ENCODE measurements around the gene SNX7.

Gene SNX7

GRCh38 chr1:98677288-98677687 lies 15.8 kb downstream of the SNX7 start:
- CTCF ChIA-PET = no interaction called here
- H3K9me3 Mint-ChIP-seq = no peaks in the 10 kb centered on the region

GRCh38 chr1:98681812-98682211 lies 20.3 kb downstream of the SNX7 start:
- no peak overlapping the region for H3K27ac Mint-ChIP-seq
- CTCF ChIA-PET = no interaction called here
- H3K4me3 Mint-ChIP-seq = no peak overlapping the region

More at GRCh38 chr1:98677288-98677687, 15.8 kb downstream of the SNX7 start:
- Mint-ChIP-seq H3K4me1 (no peaks in the 10 kb centered on the region), H3K27ac (no peak overlapping the region), H3K27me3 (no peaks in the 10 kb centered on the region), H3K36me3 (no peaks in the 10 kb centered on the region), H3K4me3 (no peak overlapping the region)
- DNase-seq = no peak

GRCh38 chr1:98688110-98688739 lies 26.7 kb downstream of the SNX7 start:
- no peak for DNase-seq
- Mint-ChIP-seq H3K4me3 (no peak overlapping the region), H3K27ac (no peak overlapping the region), H3K9me3 (no peaks in the 10 kb centered on the region), H3K36me3 (no peaks in the 10 kb centered on the region), H3K4me1 (no peaks in the 10 kb centered on the region), H3K27me3 (no peaks in the 10 kb centered on the region)
- CTCF ChIA-PET = no interaction called here

More at GRCh38 chr1:98681812-98682211, 20.3 kb downstream of the SNX7 start:
- Mint-ChIP-seq H3K4me1 (no peaks in the 10 kb centered on the region), H3K9me3 (no peaks in the 10 kb centered on the region), H3K36me3 (no peaks in the 10 kb centered on the region), H3K27me3 (no peaks in the 10 kb centered on the region)
- DNase-seq = no peak

GRCh38 chr1:98690576-98690975 lies 29.1 kb downstream of the SNX7 start:
- Mint-ChIP-seq H3K4me3 (no peak overlapping the region), H3K4me1 (no peaks in the 10 kb centered on the region), H3K36me3 (no peaks in the 10 kb centered on the region), H3K27ac (no peak overlapping the region), H3K9me3 (no peaks in the 10 kb centered on the region), H3K27me3 (no peaks in the 10 kb centered on the region)
- DNase-seq = no peak
- CTCF ChIA-PET = no interaction called here

GRCh38 chr1:98692482-98692881 lies 31.0 kb downstream of the SNX7 start:
- Mint-ChIP-seq H3K4me3 (no peak overlapping the region), H3K9me3 (no peaks in the 10 kb centered on the region), H3K4me1 (no peaks in the 10 kb centered on the region), H3K27me3 (no peaks in the 10 kb centered on the region), H3K27ac (no peak overlapping the region), H3K36me3 (no peaks in the 10 kb centered on the region)
- no peak for DNase-seq
- CTCF ChIA-PET = no interaction called here

GRCh38 chr1:98693385-98693784 lies 31.9 kb downstream of the SNX7 start:
- Mint-ChIP-seq H3K4me1 (no peaks in the 10 kb centered on the region), H3K4me3 (no peak overlapping the region), H3K27me3 (no peaks in the 10 kb centered on the region), H3K9me3 (no peaks in the 10 kb centered on the region), H3K36me3 (no peaks in the 10 kb centered on the region), H3K27ac (no peak overlapping the region)
- DNase-seq = no peak
- CTCF ChIA-PET = no interaction called here

GRCh38 chr1:98696077-98696476 lies 34.6 kb downstream of the SNX7 start:
- no peak overlapping the region for H3K4me3 Mint-ChIP-seq
- H3K27me3 Mint-ChIP-seq = no peaks in the 10 kb centered on the region
- H3K4me1 Mint-ChIP-seq = no peaks in the 10 kb centered on the region
- no peaks in the 10 kb centered on the region for H3K36me3 Mint-ChIP-seq
- DNase-seq = no peak
- CTCF ChIA-PET = no interaction called here
- H3K9me3 Mint-ChIP-seq = no peaks in the 10 kb centered on the region
- no peak overlapping the region for H3K27ac Mint-ChIP-seq

GRCh38 chr1:98697781-98698180 lies 36.3 kb downstream of the SNX7 start:
- Mint-ChIP-seq H3K4me3 (no peak overlapping the region), H3K4me1 (no peaks in the 10 kb centered on the region), H3K9me3 (no peaks in the 10 kb centered on the region), H3K27me3 (no peaks in the 10 kb centered on the region), H3K27ac (no peak overlapping the region), H3K36me3 (no peaks in the 10 kb centered on the region)
- no peak for DNase-seq
- CTCF ChIA-PET = no interaction called here

- Mint-ChIP-seq H3K4me1 (no peaks in the 10 kb centered on the region), H3K4me3 (no peak overlapping the region), H3K36me3 (no peaks in the 10 kb centered on the region), H3K9me3 (no peaks in the 10 kb centered on the region), H3K27me3 (no peaks in the 10 kb centered on the region), H3K27ac (no peak overlapping the region)
- CTCF ChIA-PET = no interaction called here
- no peak for DNase-seq
Measured at GRCh38 chr1:98698625-98699024, 37.1 kb downstream of the SNX7 start.

- H3K36me3 Mint-ChIP-seq = no peaks in the 10 kb centered on the region
- no peaks in the 10 kb centered on the region for H3K9me3 Mint-ChIP-seq
- no peak overlapping the region for H3K27ac Mint-ChIP-seq
- H3K4me1 Mint-ChIP-seq = no peaks in the 10 kb centered on the region
- no peak for DNase-seq
- H3K27me3 Mint-ChIP-seq = no peaks in the 10 kb centered on the region
- no peak overlapping the region for H3K4me3 Mint-ChIP-seq
- CTCF ChIA-PET = interaction anchor here (0.6 kb wide), 1 partner anchor 148 kb away, joined by 3 read pairs; no protein-coding TSS in a partner anchor
Measured at GRCh38 chr1:98700228-98700627, 38.7 kb downstream of the SNX7 start.

- no peaks in the 10 kb centered on the region for H3K9me3 Mint-ChIP-seq
- no peak for DNase-seq
- H3K36me3 Mint-ChIP-seq = no peaks in the 10 kb centered on the region
- no peaks in the 10 kb centered on the region for H3K27me3 Mint-ChIP-seq
- no peaks in the 10 kb centered on the region for H3K4me1 Mint-ChIP-seq
- CTCF ChIA-PET = no interaction called here
- no peak overlapping the region for H3K27ac Mint-ChIP-seq
- H3K4me3 Mint-ChIP-seq = no peak overlapping the region
Measured at GRCh38 chr1:98702976-98703375, 41.5 kb downstream of the SNX7 start.

GRCh38 chr1:98704474-98704873 lies 43.0 kb downstream of the SNX7 start:
- DNase-seq = no peak
- CTCF ChIA-PET = no interaction called here
- no peaks in the 10 kb centered on the region for H3K9me3 Mint-ChIP-seq
- H3K36me3 Mint-ChIP-seq = no peaks in the 10 kb centered on the region
- H3K4me1 Mint-ChIP-seq = no peaks in the 10 kb centered on the region
- H3K4me3 Mint-ChIP-seq = no peak overlapping the region
- no peaks in the 10 kb centered on the region for H3K27me3 Mint-ChIP-seq
- H3K27ac Mint-ChIP-seq = no peak overlapping the region

GRCh38 chr1:98704971-98705370 lies 43.5 kb downstream of the SNX7 start:
- CTCF ChIA-PET = no interaction called here
- DNase-seq = no peak
- no peaks in the 10 kb centered on the region for H3K27me3 Mint-ChIP-seq
- no peak overlapping the region for H3K4me3 Mint-ChIP-seq
- no peaks in the 10 kb centered on the region for H3K9me3 Mint-ChIP-seq
- no peak overlapping the region for H3K27ac Mint-ChIP-seq
- H3K36me3 Mint-ChIP-seq = no peaks in the 10 kb centered on the region
- H3K4me1 Mint-ChIP-seq = no peaks in the 10 kb centered on the region

GRCh38 chr1:98705591-98705990 lies 44.1 kb downstream of the SNX7 start:
- no peak for DNase-seq
- H3K4me3 Mint-ChIP-seq = no peak overlapping the region
- H3K4me1 Mint-ChIP-seq = no peaks in the 10 kb centered on the region
- CTCF ChIA-PET = no interaction called here
- H3K27me3 Mint-ChIP-seq = no peaks in the 10 kb centered on the region
- H3K27ac Mint-ChIP-seq = no peak overlapping the region
- no peaks in the 10 kb centered on the region for H3K9me3 Mint-ChIP-seq
- no peaks in the 10 kb centered on the region for H3K36me3 Mint-ChIP-seq

- CTCF ChIA-PET = no interaction called here
- no peaks in the 10 kb centered on the region for H3K36me3 Mint-ChIP-seq
- DNase-seq = no peak
Measured at GRCh38 chr1:98706173-98706843, 44.8 kb downstream of the SNX7 start.

More at GRCh38 chr1:98706173-98706843, 44.8 kb downstream of the SNX7 start:
- no peaks in the 10 kb centered on the region for H3K9me3 Mint-ChIP-seq
- H3K4me1 Mint-ChIP-seq = no peaks in the 10 kb centered on the region
- H3K27me3 Mint-ChIP-seq = no peaks in the 10 kb centered on the region
- no peak overlapping the region for H3K4me3 Mint-ChIP-seq
- H3K27ac Mint-ChIP-seq = no peak overlapping the region
